Thyroid gland (tissue), 4 donors: ENCODE data around the gene CDH10.

Experiments
- POLR2A ChIP-seq, 2 donors: fragments of 450-650 bp; IDR thresholded peaks; one replicate each; pipeline ENCODE4 v1.6.1; 2017; ENCODE audit warnings: antibody characterized with exemption in 2 of 2, mild to moderate bottlenecking in 2 of 2, moderate library complexity in 1 of 2
- TF ChIP-seq, protein P1 (sequence below), 6 experiments: fragments of 200-600 bp in 3 of 6; fragments of 450-650 bp in 3 of 6; sonication (generic) in 3 of 6; IDR thresholded peaks; one replicate each; pipeline ENCODE4 v1.5.1; 2016 to 2019; ENCODE audit warnings: antibody characterized with exemption in 6 of 6, mild to moderate bottlenecking in 2 of 6, inconsistent platforms in 1 of 6, moderate library complexity in 1 of 6

DNA sequence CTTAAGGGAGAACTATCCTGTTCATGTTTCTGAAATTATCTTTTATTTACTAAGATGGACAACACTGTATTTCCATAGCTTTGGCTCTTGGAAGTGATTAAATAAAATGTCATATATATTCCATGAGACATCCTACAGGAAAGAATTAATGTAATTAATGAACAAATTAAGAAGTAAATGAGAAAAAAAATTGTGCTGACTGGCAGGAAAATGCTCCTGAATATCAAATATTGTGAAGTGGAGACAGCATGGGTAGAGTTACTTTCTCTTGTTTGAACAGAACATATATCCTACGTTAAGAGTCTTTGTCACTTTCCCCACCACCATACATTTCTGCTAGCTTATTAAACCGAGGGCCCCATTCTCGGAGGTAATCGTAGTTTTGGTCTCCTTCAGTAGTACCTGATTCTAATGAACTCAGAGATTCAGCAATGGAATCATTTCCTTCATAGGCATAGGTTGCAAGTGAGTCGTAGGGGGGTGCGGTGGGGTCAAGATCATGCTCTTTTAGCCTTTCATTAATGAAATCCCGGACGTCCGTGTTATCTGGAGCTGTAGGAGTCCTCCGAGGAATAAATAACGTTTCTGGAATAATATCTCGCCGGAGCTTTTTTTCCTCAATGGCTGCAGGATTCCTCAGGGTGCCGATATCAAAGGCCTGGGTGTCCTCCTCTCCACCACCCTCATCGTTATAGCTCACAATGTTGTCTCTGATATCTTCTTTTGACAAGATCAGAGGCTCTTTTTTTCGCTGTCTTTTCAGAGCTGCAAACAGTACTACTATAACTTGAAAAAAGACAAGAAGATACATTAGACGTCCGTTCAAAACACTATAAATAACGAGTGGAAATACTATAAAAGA lies 157.2 kb downstream of the CDH10 start:
- TF ChIP-seq POLR2A (IDR thresholded peaks at IDR 0.05), result no peak
- TF ChIP-seq, protein P1, sequence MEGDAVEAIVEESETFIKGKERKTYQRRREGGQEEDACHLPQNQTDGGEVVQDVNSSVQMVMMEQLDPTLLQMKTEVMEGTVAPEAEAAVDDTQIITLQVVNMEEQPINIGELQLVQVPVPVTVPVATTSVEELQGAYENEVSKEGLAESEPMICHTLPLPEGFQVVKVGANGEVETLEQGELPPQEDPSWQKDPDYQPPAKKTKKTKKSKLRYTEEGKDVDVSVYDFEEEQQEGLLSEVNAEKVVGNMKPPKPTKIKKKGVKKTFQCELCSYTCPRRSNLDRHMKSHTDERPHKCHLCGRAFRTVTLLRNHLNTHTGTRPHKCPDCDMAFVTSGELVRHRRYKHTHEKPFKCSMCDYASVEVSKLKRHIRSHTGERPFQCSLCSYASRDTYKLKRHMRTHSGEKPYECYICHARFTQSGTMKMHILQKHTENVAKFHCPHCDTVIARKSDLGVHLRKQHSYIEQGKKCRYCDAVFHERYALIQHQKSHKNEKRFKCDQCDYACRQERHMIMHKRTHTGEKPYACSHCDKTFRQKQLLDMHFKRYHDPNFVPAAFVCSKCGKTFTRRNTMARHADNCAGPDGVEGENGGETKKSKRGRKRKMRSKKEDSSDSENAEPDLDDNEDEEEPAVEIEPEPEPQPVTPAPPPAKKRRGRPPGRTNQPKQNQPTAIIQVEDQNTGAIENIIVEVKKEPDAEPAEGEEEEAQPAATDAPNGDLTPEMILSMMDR (IDR thresholded peaks at IDR 0.05), result no peak
